Measurements from ENCODE around the gene GABRG3. TPM values are rescaled to one million over a fixed set of nuclear protein-coding genes. Genes with fewer than 3 reads are reported as not detected.

The GABRG3 gene
- total and polyA plus RNA-seq, 2 donors (not counting 3 experiments of a cell fraction or from before 2014, with no cell fraction given) = not detected

- FAIRE-seq (no peak), DNase-seq (ENCODE audit: low read depth, low spot score) (no peak)
- no peak overlapping the region for H3K9ac ChIP-seq (replicated peaks; ENCODE audit: extremely low read depth, insufficient read depth, low read length)
- no peaks in the 10 kb centered on the region for H4K20me1 ChIP-seq (replicated peaks; ENCODE audit: control insufficient read depth, extremely low read depth, insufficient read depth, low read length)
- no peaks in the 10 kb centered on the region for H3K36me3 ChIP-seq (ENCODE audit: control insufficient read depth in 2 of 2, extremely low read depth in 1 of 2, insufficient read depth in 2 of 2, low read length in 2 of 2)
- H3K27ac ChIP-seq (ENCODE audit: insufficient read depth, low read depth, low read length) = no peak overlapping the region
- no peaks in the 10 kb centered on the region for H3K27me3 ChIP-seq (ENCODE audit: control insufficient read depth in 2 of 2, insufficient read depth in 2 of 2, low read length in 2 of 2)
- ChIA-PET CTCF (no interaction called here), POLR2A (no interaction called here)
- intact Hi-C loops (cut with micrococcal nuclease) (no loop called here), dilution Hi-C loops (cut with MboI; ENCODE audit: extremely low pct_ligation_motif_present, low sequenced_read_pairs) (no loop called here)
- peaks cover 6% of the 10 kb centered on the region for H3K9me3 ChIP-seq (replicated peaks; ENCODE audit: control insufficient read depth, insufficient read depth, low read length)
- no peak overlapping the region for H3K4me3 ChIP-seq (replicated peaks in 1 of 3; ENCODE audit: insufficient read depth in 1 of 3, low read depth in 1 of 3, low read length in 3 of 3)
- H2AFZ ChIP-seq (ENCODE audit: low read depth, low read length) = no peak overlapping the region
- TF ChIP-seq POLR2AphosphoS5 (IDR thresholded peaks at IDR 0.05; ENCODE audit: insufficient read depth, low read depth, low read length) (no peak), JUN (IDR thresholded peaks at IDR 0.05; ENCODE audit: borderline replicate concordance, insufficient read depth, insufficient read length, low read depth) (no peak), FOS (IDR thresholded peaks at IDR 0.05; ENCODE audit: borderline replicate concordance, insufficient read depth, low read length) (no peak), GATA2 (IDR thresholded peaks at IDR 0.05; ENCODE audit: insufficient read depth, insufficient read length, low read depth, low read length) (no peak), EZH2 (IDR thresholded peaks at IDR 0.05; ENCODE audit: borderline replicate concordance, low read depth, low read length, severe bottlenecking) (no peak), MYC (IDR thresholded peaks at IDR 0.05; ENCODE audit: low read depth, low read length) (no peak), POLR2A (IDR thresholded peaks at IDR 0.05; ENCODE audit: low read depth, low read length) (no peak)
- TF ChIP-seq, protein P1, sequence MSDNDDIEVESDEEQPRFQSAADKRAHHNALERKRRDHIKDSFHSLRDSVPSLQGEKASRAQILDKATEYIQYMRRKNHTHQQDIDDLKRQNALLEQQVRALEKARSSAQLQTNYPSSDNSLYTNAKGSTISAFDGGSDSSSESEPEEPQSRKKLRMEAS (IDR thresholded peaks at IDR 0.05; ENCODE audit: insufficient read depth, insufficient read length) = no peak
- TF ChIP-seq, protein P2, sequence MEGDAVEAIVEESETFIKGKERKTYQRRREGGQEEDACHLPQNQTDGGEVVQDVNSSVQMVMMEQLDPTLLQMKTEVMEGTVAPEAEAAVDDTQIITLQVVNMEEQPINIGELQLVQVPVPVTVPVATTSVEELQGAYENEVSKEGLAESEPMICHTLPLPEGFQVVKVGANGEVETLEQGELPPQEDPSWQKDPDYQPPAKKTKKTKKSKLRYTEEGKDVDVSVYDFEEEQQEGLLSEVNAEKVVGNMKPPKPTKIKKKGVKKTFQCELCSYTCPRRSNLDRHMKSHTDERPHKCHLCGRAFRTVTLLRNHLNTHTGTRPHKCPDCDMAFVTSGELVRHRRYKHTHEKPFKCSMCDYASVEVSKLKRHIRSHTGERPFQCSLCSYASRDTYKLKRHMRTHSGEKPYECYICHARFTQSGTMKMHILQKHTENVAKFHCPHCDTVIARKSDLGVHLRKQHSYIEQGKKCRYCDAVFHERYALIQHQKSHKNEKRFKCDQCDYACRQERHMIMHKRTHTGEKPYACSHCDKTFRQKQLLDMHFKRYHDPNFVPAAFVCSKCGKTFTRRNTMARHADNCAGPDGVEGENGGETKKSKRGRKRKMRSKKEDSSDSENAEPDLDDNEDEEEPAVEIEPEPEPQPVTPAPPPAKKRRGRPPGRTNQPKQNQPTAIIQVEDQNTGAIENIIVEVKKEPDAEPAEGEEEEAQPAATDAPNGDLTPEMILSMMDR (IDR thresholded peaks at IDR 0.05; ENCODE audit: extremely low read depth in 1 of 2, insufficient read depth in 1 of 2, low read depth in 1 of 2, low read length in 2 of 2) = no peak
- H3K9me1 ChIP-seq (replicated peaks; ENCODE audit: control insufficient read depth, extremely low read depth, insufficient read depth, low read length) = no peaks in the 10 kb centered on the region
- H3K79me2 ChIP-seq (ENCODE audit: control insufficient read depth, insufficient read depth, low read length) = no peaks in the 10 kb centered on the region
- BruUV-seq (replicated peaks) = no TSS peak
- no peak overlapping the region for H3K4me2 ChIP-seq (ENCODE audit: insufficient read depth, low read length)
- no peaks in the 10 kb centered on the region for H3K4me1 ChIP-seq (ENCODE audit: control insufficient read depth, extremely low read depth, insufficient read depth, low read length)
These were observed 157.0 kb downstream of the GABRG3 start for GRCh38 chr15:27127815-27128570.

All from endothelial cell of umbilical vein (primary cell).